Panc1 (cell line): ENCODE data around the gene SLC22A17. TPM values are rescaled to one million over a fixed set of nuclear protein-coding genes. Genes with fewer than 3 reads are reported as not detected.

Experiments used
- ATAC-seq: fragments of 200-7000 bp; cut with Tn5 transposase; 2 replicates; pipeline ENCODE4 v1.9.1; 2020; ENCODE audit warnings: mild to moderate bottlenecking, moderate library complexity
- BruUV-seq: library from RNA; stranded (reverse); fragments of 400-500 nt; replicated peaks from 2 replicates; lab custom pipeline; 2021; lab: Mats Ljungman, UMichigan
- CTCF ChIA-PET: fragments of 300-600 bp; sonication (Branson Sonifier 250); formaldehyde crosslinking; loops from one replicate; lab custom pipeline; 2022; ENCODE audit warnings: antibody characterized with exemption; lab: Charles Lee
- POLR2A ChIA-PET: fragments of 300-600 bp; sonication (Branson Sonifier 250); formaldehyde crosslinking; loops from one replicate; lab custom pipeline; 2022; ENCODE audit warnings: antibody characterized with exemption; lab: Charles Lee
- DNase-seq: peaks from one replicate; pipeline ENCODE4 v3.0.0-alpha.2; 2010; ENCODE audit warnings: low read depth, low spot score
- H3K27ac ChIP-seq: 2 replicates; pipeline ENCODE4 v1.5.1; 2011; ENCODE audit warnings: mild to moderate bottlenecking, low read length, inconsistent platforms
- H3K27me3 ChIP-seq: fragments of 200-500 bp; sonication (Bioruptor generic); 2 replicates; pipeline ENCODE4 v1.6.0; 2014; ENCODE audit warnings: low read length, inconsistent platforms; ENCODE audit not compliant: control insufficient read depth, insufficient read depth
- H3K36me3 ChIP-seq: fragments of 200-500 bp; sonication (Bioruptor generic); 2 replicates; pipeline ENCODE4 v1.5.1; 2014; ENCODE audit warnings: inconsistent platforms, mild to moderate bottlenecking, low read length, moderate library complexity; ENCODE audit not compliant: control insufficient read depth, insufficient read depth
- H3K4me1 ChIP-seq: 2 replicates; pipeline ENCODE4 v1.5.1; 2011; ENCODE audit warnings: inconsistent platforms, mild to moderate bottlenecking, low read length, moderate library complexity; ENCODE audit not compliant: control insufficient read depth, insufficient read depth
- H3K4me3 ChIP-seq, 2 experiments: 2 replicates each; pipeline ENCODE4 v1.5.1; 2011 to 2012; ENCODE audit warnings: low read depth in 2 of 2, low read length in 2 of 2, mild to moderate bottlenecking in 2 of 2, inconsistent platforms in 1 of 2, moderate library complexity in 1 of 2
- H3K9me3 ChIP-seq: fragments of 200-500 bp; sonication (Bioruptor generic); 2 replicates; pipeline ENCODE4 v1.5.1; 2014; ENCODE audit warnings: low read depth, mild to moderate bottlenecking, inconsistent platforms, low read length, moderate library complexity; ENCODE audit not compliant: control insufficient read depth, insufficient read depth
- POLR2AphosphoS5 ChIP-seq: IDR thresholded peaks from 2 replicates; pipeline ENCODE4 v1.6.1; 2012; ENCODE audit warnings: mild to moderate bottlenecking, low read depth, low read length, moderate library complexity
- SIN3A ChIP-seq: IDR thresholded peaks from 2 replicates; pipeline ENCODE4 v1.6.1; 2012; ENCODE audit warnings: low read depth, mild to moderate bottlenecking, low read length, moderate library complexity, borderline replicate concordance; ENCODE audit not compliant: insufficient read depth
- TCF7L2 ChIP-seq: IDR thresholded peaks from 2 replicates; pipeline ENCODE4 v1.6.1; 2011; ENCODE audit warnings: mild to moderate bottlenecking, low read depth, low read length, inconsistent platforms
- in situ Hi-C: cut with HindIII; loops from 2 replicates; pipeline ENCODE4 v1.10.0; 2016; ENCODE audit warnings: low sequenced_read_pairs, low pct_unique_long_range_greater_than_20kb
- intact Hi-C: fragments of 100-400 bp; cut with micrococcal nuclease; formaldehyde crosslinking; loops from one replicate; pipeline ENCODE4 v1.10.0; 2022; ENCODE audit not compliant: unreplicated experiment
- total RNA-seq: library from RNA; stranded (reverse); gene quantifications from one replicate; pipeline ENCODE4 v1.2.1, GENCODE V29; 2021; ENCODE audit not compliant: unreplicated experiment
- TF ChIP-seq, protein P1 (sequence below), 2 experiments: IDR thresholded peaks; 2 replicates each; pipeline ENCODE4 v1.6.1; 2011 to 2012; ENCODE audit warnings: low read depth in 2 of 2, control low read depth in 1 of 2, low read length in 1 of 2, mild to moderate bottlenecking in 1 of 2, moderate library complexity in 1 of 2; ENCODE audit not compliant: insufficient read depth in 1 of 2
- TF ChIP-seq, protein P2 (sequence below): fragments of 450-650 bp; IDR thresholded peaks from 2 replicates; pipeline ENCODE4 v1.5.1; 2017; ENCODE audit warnings: mild to moderate bottlenecking

The SLC22A17 gene
- total RNA-seq, 1 experiment from 2014 or later, result 3.2 TPM

DNA sequence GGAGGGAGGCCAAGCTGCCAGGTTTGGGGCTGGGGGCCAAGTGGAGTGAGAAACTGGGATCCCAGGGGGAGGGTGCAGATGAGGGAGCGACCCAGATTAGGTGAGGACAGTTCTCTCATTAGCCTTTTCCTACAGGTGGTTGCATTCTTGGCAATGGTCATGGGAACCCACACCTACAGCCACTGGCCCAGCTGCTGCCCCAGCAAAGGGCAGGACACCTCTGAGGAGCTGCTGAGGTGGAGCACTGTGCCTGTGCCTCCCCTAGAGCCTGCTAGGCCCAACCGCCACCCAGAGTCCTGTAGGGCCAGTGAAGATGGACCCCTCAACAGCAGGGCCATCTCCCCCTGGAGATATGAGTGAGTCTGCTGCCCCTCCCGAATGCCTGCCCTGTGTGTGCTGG, 20.4 kb upstream of the SLC22A17 start:
- H3K4me3 ChIP-seq, result no peak overlapping the region
- no peaks in the 10 kb centered on the region for H3K4me1 ChIP-seq
- BruUV-seq, result no TSS peak
- H3K27me3 ChIP-seq, result no peaks in the 10 kb centered on the region
- no peaks in the 10 kb centered on the region for H3K36me3 ChIP-seq
- no peaks in the 10 kb centered on the region for H3K9me3 ChIP-seq
- DNase-seq (no peak), ATAC-seq (no peak)
- in situ Hi-C loops, result no loop called here
- no peak overlapping the region for H3K27ac ChIP-seq
- intact Hi-C loops, result no loop called here
- TF ChIP-seq, protein P1, sequence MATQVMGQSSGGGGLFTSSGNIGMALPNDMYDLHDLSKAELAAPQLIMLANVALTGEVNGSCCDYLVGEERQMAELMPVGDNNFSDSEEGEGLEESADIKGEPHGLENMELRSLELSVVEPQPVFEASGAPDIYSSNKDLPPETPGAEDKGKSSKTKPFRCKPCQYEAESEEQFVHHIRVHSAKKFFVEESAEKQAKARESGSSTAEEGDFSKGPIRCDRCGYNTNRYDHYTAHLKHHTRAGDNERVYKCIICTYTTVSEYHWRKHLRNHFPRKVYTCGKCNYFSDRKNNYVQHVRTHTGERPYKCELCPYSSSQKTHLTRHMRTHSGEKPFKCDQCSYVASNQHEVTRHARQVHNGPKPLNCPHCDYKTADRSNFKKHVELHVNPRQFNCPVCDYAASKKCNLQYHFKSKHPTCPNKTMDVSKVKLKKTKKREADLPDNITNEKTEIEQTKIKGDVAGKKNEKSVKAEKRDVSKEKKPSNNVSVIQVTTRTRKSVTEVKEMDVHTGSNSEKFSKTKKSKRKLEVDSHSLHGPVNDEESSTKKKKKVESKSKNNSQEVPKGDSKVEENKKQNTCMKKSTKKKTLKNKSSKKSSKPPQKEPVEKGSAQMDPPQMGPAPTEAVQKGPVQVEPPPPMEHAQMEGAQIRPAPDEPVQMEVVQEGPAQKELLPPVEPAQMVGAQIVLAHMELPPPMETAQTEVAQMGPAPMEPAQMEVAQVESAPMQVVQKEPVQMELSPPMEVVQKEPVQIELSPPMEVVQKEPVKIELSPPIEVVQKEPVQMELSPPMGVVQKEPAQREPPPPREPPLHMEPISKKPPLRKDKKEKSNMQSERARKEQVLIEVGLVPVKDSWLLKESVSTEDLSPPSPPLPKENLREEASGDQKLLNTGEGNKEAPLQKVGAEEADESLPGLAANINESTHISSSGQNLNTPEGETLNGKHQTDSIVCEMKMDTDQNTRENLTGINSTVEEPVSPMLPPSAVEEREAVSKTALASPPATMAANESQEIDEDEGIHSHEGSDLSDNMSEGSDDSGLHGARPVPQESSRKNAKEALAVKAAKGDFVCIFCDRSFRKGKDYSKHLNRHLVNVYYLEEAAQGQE (IDR thresholded peaks at IDR 0.05; ENCODE audit: insufficient read depth in 1 of 2, low read depth in 2 of 2, low read length in 1 of 2), result no peak
- TF ChIP-seq TCF7L2, result no peak
- TF ChIP-seq SIN3A, result no peak
- TF ChIP-seq POLR2AphosphoS5, result no peak
- TF ChIP-seq, protein P2, sequence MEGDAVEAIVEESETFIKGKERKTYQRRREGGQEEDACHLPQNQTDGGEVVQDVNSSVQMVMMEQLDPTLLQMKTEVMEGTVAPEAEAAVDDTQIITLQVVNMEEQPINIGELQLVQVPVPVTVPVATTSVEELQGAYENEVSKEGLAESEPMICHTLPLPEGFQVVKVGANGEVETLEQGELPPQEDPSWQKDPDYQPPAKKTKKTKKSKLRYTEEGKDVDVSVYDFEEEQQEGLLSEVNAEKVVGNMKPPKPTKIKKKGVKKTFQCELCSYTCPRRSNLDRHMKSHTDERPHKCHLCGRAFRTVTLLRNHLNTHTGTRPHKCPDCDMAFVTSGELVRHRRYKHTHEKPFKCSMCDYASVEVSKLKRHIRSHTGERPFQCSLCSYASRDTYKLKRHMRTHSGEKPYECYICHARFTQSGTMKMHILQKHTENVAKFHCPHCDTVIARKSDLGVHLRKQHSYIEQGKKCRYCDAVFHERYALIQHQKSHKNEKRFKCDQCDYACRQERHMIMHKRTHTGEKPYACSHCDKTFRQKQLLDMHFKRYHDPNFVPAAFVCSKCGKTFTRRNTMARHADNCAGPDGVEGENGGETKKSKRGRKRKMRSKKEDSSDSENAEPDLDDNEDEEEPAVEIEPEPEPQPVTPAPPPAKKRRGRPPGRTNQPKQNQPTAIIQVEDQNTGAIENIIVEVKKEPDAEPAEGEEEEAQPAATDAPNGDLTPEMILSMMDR, result no peak
- ChIA-PET CTCF (interaction anchor here (0.7 kb wide), 1 partner anchor 240 kb away, joined by 3 read pairs; no protein-coding TSS in a partner anchor), POLR2A (no interaction called here)

DNA sequence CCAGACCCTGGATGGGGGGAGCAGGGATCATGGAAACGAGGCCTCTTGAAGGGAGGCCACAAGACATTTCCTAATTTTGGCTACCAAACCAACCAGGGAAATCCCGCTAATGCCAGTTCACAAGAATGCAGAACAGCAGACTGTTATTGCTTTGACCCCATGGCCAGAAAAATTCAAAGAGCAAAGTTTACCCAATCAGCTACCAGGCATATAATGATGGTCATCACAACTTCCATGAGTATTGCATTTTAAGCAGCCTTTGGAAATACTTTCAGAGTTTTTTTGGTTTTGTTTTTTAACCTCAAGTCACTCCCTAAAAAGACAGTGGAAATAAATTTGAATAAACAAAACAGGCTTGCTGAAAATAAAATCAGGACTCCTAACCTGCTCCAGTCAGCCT, 19.8 kb upstream of the SLC22A17 start, which contains the start of gene IL25:
TSS of gene IL25 (plus strand) at position 301 of the 400 bp plus-strand sequence.
- H3K36me3 ChIP-seq, result no peaks in the 10 kb centered on the region
- no peak within 1 kb of the TSS for H3K27ac ChIP-seq
- ATAC-seq (no peak), DNase-seq (no peak)
- CTCF ChIA-PET, result no interaction called here
- intact Hi-C loops (no loop called here), in situ Hi-C loops (no loop called here)
- H3K27me3 ChIP-seq, result no peaks in the 10 kb centered on the region
- no peak within 1 kb of the TSS for H3K4me3 ChIP-seq
- H3K4me1 ChIP-seq, result no peaks in the 10 kb centered on the region
- BruUV-seq, result no TSS peak
- TF ChIP-seq, protein P1 (IDR thresholded peaks at IDR 0.05; ENCODE audit: insufficient read depth in 1 of 2, low read depth in 2 of 2, low read length in 1 of 2), result no peak
- TF ChIP-seq TCF7L2 (no peak), SIN3A (no peak), POLR2AphosphoS5 (no peak)
- TF ChIP-seq, protein P2, result no peak
- no peaks in the 10 kb centered on the region for H3K9me3 ChIP-seq
- POLR2A ChIA-PET, result no interaction called here
